Large intestine (tissue), 3 donors: ENCODE measurements around the gene SYF2. TPM values are rescaled to one million over a fixed set of nuclear protein-coding genes. Genes with fewer than 3 reads are reported as not detected.
"Not testable (repeated sequence)": the region's sequence is repeated elsewhere in the genome, so short reads cannot be mapped to it uniquely, and the experiment has no call there.

Source experiments
- DNase-seq, 2 donors: peaks; one replicate each; pipeline versions ENCODE4 v3.0.0 to v3.0.0-alpha.2; 2013
- H3K27ac ChIP-seq: one replicate; pipeline ENCODE4 v1.5.1; 2013; ENCODE audit warnings: low read length
- H3K27me3 ChIP-seq: 2 replicates; pipeline ENCODE4 v1.6.1; 2013; ENCODE audit warnings: low read length; ENCODE audit not compliant: control insufficient read depth, insufficient read depth
- H3K36me3 ChIP-seq: 2 replicates; pipeline ENCODE4 v1.6.1; 2013; ENCODE audit warnings: low read length; ENCODE audit not compliant: control insufficient read depth, insufficient read depth
- H3K4me1 ChIP-seq: one replicate; pipeline ENCODE4 v1.6.1; 2013; ENCODE audit warnings: low read length; ENCODE audit not compliant: control insufficient read depth, insufficient read depth
- H3K4me3 ChIP-seq: one replicate; pipeline ENCODE4 v1.5.1; 2013; ENCODE audit warnings: low read length
- H3K9me3 ChIP-seq: one replicate; pipeline ENCODE4 v1.6.1; 2013; ENCODE audit warnings: mild to moderate bottlenecking, low read depth, low read length, moderate library complexity; ENCODE audit not compliant: control insufficient read depth
- WGBS: methylation state at CpG from one replicate; pipeline ENCODE4 v1.1.5; 2013; ENCODE audit warnings: low lambda C conversion rate; ENCODE audit not compliant: insufficient coverage; 5-methylcytosine and 5-hydroxymethylcytosine counted together
- polyA plus RNA-seq: library from polyadenylated mRNA; unstranded; fragments of 120-200 nt; gene quantifications from one replicate; pipeline ENCODE4 v1.2.1, GENCODE V29; 2013

Gene SYF2
- polyA plus RNA-seq, 1 donor, result 70.3 TPM

DNA sequence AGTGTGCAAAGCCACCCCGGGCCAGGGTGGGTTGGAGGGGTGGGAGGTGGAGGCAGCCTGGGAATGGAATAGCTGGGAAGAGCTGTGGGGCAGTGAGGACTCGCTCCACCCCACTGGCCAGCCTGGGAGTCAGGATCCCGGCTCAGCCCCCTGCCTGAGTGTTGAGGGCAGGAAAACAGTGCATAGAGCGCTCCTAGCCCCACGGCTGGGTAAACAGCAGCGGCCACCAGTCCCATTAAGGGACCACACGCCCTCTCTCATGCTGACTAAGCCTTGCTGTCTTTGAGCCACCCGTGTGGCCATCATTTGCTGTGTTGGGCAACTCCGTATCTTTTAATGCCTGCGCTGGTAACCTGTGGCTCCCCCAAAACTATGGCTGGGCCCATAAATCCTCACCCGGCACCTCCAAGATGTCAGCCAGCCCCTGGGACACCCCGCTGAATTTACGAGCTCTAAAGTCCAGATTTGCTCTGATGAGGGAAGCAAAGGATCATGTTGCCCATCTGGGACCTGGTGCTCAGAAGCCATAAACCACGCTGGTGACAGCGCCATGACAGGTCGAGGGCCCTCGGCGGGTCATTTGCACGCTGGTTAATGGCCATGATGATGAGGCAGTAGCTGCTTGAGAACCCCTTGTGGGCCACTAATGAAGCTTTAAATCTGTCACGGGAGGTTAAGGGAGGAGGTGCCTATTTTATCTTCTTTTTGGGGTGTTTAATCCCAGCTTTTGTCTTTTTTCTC is 34.9 kb downstream of the SYF2 start:
- no peaks in the 10 kb centered on the region for H3K9me3 ChIP-seq
- H3K36me3 ChIP-seq, result no peaks in the 10 kb centered on the region
- H3K27me3 ChIP-seq, result no peaks in the 10 kb centered on the region
- H3K4me3 ChIP-seq, result no peak overlapping the region
- peak; percentile 50 to 76 for DNase-seq
- 0% methylated on average over 2 of the region's 20 CpGs for WGBS
- H3K4me1 ChIP-seq, result peaks cover 40% of the 10 kb centered on the region
- H3K27ac ChIP-seq, result peak overlapping the region; percentile 50

DNA sequence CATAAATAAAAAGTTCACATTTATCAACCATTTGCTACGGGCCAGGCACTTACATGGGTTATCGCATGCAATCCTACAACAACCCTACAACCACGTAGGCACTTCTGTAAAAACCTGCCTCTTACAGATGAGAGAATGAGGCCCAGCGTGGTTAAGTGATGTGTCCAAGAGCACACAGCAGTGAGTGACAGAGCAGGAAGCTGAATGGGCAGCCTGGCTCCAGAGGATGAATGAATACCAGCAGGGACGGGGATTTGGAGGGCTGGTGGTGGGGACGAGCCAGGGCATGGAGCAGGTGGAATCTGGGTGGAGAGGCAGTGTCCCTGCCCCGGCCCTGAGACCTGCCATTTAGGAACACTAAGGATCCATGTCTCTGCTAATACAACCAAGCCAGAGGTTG is 35.5 kb downstream of the SYF2 start:
- Histone ChIP-seq H3K9me3 (no peaks in the 10 kb centered on the region), H3K4me1 (peaks cover 40% of the 10 kb centered on the region), H3K36me3 (no peaks in the 10 kb centered on the region), H3K27ac (peak overlapping the region; percentile 50), H3K27me3 (no peaks in the 10 kb centered on the region), H3K4me3 (no peak overlapping the region)
- WGBS, result no CpG with 5 or more reads among the region's 7 CpGs
- no peak for DNase-seq

DNA sequence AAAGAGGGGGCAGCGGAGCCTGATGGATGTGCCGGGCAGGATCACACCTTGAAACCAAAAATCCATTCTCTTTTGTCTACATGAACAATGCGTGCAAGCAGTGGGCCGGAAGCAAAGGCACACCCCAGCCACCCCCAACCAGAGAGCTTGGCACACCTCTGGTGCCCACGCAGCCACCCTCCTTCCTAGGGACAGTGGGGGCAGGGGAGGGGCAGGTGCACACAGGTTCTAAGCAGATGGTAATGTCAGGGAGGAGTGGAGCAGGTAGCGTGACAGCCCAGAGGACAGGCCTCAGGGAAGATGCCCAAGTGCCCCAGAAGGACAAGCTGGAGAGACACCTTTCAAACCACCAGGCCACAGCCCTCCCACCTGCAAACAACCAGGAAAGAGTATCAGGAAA is 36.5 kb downstream of the SYF2 start:
- WGBS, result no CpG with 5 or more reads among the region's 6 CpGs
- no peak overlapping the region for H3K4me3 ChIP-seq
- peak in 1 of 2 donors; percentile 17 for DNase-seq
- H3K27me3 ChIP-seq, result no peaks in the 10 kb centered on the region
- no peak overlapping the region for H3K27ac ChIP-seq
- H3K36me3 ChIP-seq, result no peaks in the 10 kb centered on the region
- no peaks in the 10 kb centered on the region for H3K9me3 ChIP-seq
- peaks cover 40% of the 10 kb centered on the region for H3K4me1 ChIP-seq

DNA sequence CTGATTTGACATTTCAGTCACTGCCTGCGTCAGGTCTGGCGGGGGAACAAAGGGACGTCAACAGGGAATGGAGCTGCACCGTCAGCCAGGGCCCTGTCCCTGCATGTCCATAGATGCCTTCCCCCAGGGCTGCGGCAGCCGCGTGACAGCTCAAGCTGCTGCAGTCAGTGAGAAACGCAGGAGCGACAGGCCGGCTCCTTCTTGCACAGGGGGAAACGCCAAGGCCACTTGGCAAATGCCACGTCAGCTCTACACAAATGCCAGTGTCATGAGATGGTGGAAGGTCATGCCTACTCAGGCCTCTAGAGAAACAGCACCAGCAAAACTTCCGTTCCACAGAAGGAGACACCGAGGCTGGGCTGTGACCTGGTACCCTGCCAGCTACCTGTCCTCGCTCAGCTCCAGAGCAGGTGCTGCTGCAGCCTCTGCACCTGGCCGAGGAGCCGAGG is 37.7 kb downstream of the SYF2 start:
- H3K36me3 ChIP-seq, result no peaks in the 10 kb centered on the region
- no peaks in the 10 kb centered on the region for H3K27me3 ChIP-seq
- no peak overlapping the region for H3K27ac ChIP-seq
- WGBS, result no CpG with 5 or more reads among the region's 17 CpGs
- DNase-seq, result no peak
- H3K4me1 ChIP-seq, result peaks cover 37% of the 10 kb centered on the region
- H3K4me3 ChIP-seq, result no peak overlapping the region
- H3K9me3 ChIP-seq, result no peaks in the 10 kb centered on the region

GRCh38 chr1:25194054-25194453 is 38.2 kb downstream of the SYF2 start:
- Histone ChIP-seq H3K36me3 (no peaks in the 10 kb centered on the region), H3K9me3 (no peaks in the 10 kb centered on the region), H3K27ac (no peak overlapping the region), H3K4me1 (peaks cover 37% of the 10 kb centered on the region), H3K27me3 (no peaks in the 10 kb centered on the region), H3K4me3 (no peak overlapping the region)
- WGBS, result 100% methylated on average over 1 of the region's 8 CpGs
- DNase-seq, result no peak

GRCh38 chr1:25193229-25193628 is 39.1 kb downstream of the SYF2 start:
- WGBS, result no CpG with 5 or more reads among the region's 9 CpGs
- DNase-seq, result peak; percentile 75 to 89
- Histone ChIP-seq H3K4me1 (peaks cover 34% of the 10 kb centered on the region), H3K27me3 (no peaks in the 10 kb centered on the region), H3K4me3 (peak overlapping the region; percentile 8), H3K9me3 (no peaks in the 10 kb centered on the region), H3K36me3 (no peaks in the 10 kb centered on the region), H3K27ac (peak overlapping the region; percentile 50)

DNA sequence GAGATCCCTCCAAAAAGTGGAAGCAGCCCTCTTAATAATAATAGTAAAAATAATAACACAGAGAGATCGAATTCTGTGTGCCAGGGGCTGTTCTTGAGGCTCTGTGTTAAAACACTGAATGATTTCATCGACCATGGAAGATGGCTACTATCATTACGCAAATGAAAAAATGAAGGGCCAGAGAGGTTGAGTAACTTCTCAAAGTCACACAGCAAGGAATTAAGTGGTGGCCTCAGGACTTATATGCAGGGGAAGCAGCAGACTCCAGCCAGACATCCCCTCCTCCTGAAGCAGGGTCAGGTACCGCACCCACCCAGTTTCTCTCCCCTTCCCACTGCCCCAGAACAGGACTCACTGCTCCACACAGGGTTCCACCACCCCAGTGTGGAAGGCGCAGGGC is 40.1 kb downstream of the SYF2 start:
- Histone ChIP-seq H3K36me3 (no peaks in the 10 kb centered on the region), H3K4me3 (no peak overlapping the region), H3K27ac (no peak overlapping the region), H3K27me3 (no peaks in the 10 kb centered on the region), H3K4me1 (peaks cover 24% of the 10 kb centered on the region), H3K9me3 (no peaks in the 10 kb centered on the region)
- no peak for DNase-seq
- no CpG with 5 or more reads among the region's 5 CpGs for WGBS

GRCh38 chr1:25190260-25190659 is 42.0 kb downstream of the SYF2 start:
- WGBS, result 80% methylated on average over 1 of the region's 2 CpGs

DNA sequence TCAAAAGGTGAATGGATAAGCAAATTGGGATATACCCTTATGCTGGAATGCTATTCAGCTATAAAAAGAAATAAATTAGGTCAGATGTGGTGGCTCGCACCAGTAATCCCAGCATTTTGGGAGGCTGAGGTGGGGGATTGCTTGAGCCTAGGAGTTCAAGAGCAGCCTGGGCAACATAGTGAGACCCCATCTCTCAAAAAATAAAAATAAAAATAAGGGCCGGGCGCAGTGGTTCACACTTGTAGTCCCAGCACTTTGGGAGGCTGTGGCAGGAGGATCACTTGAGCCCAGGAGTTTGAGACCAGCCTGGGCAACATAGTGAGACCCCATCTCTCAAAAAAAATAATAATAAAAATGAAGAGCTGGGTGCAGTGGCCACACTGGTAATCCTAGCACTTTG is 44.4 kb downstream of the SYF2 start:
- H3K27me3 ChIP-seq, H3K27ac ChIP-seq, H3K36me3 ChIP-seq, DNase-seq, H3K4me3 ChIP-seq, H3K9me3 ChIP-seq, H3K4me1 ChIP-seq: not testable (repeated sequence)
- WGBS, result no CpG with 5 or more reads among the region's 3 CpGs

More at GRCh38 chr1:25190260-25190659, 42.0 kb downstream of the SYF2 start:
- Histone ChIP-seq H3K27me3 (no peaks in the 10 kb centered on the region), H3K4me3 (no peak overlapping the region), H3K4me1 (peaks cover 12% of the 10 kb centered on the region), H3K36me3 (no peaks in the 10 kb centered on the region), H3K9me3 (no peaks in the 10 kb centered on the region), H3K27ac (no peak overlapping the region)
- no peak for DNase-seq

DNA sequence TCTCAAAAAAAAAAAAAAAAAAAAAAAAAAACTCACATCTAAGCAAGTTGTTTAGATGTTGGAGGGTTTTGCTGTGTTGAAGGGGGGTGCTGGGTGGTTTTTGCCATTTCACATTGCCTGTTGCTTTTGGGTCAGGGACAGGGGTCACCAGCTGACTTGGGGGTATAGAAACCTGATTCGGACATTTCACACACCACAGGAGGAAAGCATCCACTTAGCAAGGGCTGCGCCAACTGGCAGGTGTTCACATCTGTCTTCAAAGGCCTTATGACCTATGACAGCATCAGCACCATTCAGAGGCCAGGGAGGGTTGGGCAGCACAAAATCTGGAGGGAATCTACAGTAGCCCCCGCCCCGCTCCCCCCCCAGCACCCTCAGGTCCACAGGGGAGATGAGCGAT is 45.2 kb downstream of the SYF2 start:
- H3K9me3 ChIP-seq, result no peaks in the 10 kb centered on the region
- H3K27ac ChIP-seq, result no peak overlapping the region
- H3K36me3 ChIP-seq, result no peaks in the 10 kb centered on the region
- WGBS, result no CpG with 5 or more reads among the region's 5 CpGs
- H3K4me3 ChIP-seq, result no peak overlapping the region
- no peak for DNase-seq
- no peaks in the 10 kb centered on the region for H3K4me1 ChIP-seq
- H3K27me3 ChIP-seq, result no peaks in the 10 kb centered on the region
